Measurements from ENCODE around the gene EIF2S3B. TPM values are rescaled to one million over a fixed set of nuclear protein-coding genes. Genes with fewer than 3 reads are reported as not detected.

EIF2S3B gene
- total RNA-seq, 2 donors from 2014 or later = 0.33 to 0.45 TPM

Other genes with a start within 250 kb of the EIF2S3B start
- 100 to 1,000 TPM in 1 of 2 donors, 10 to 100 TPM in 1; 58.2 to 197 TPM for gene KLRD1, start 198.0 kb upstream of the EIF2S3B start, total RNA-seq
- gene KLRK1, start 115.8 kb upstream of the EIF2S3B start, total RNA-seq = 100 to 1,000 TPM in 1 of 2 donors, 10 to 100 TPM in 1; 80.4 to 126 TPM
- gene KLRC4, start 96.1 kb upstream of the EIF2S3B start, total RNA-seq = 10 to 100 TPM in 1 of 2 donors, 1 to 10 TPM in 1; 5.4 to 17.8 TPM
- 1 to 10 TPM; 7.9 to 9.6 TPM for gene KLRC3, start 85.3 kb upstream of the EIF2S3B start, total RNA-seq
- 10 to 100 TPM in 1 of 2 donors, 1 to 10 TPM in 1; 1.4 to 23.4 TPM for gene KLRC2, start 69.9 kb upstream of the EIF2S3B start, total RNA-seq
- 10 to 100 TPM; 52.9 to 63.9 TPM for gene KLRC1, start 52.5 kb upstream of the EIF2S3B start, total RNA-seq
- 10 to 100 TPM; 84.0 to 94.4 TPM for gene MAGOHB, start 107.7 kb downstream of the EIF2S3B start, total RNA-seq
- 10 to 100 TPM; 10.7 to 30.3 TPM for gene STYK1, start 168.2 kb downstream of the EIF2S3B start, total RNA-seq
- 100 to 1,000 TPM; 147 to 210 TPM for gene YBX3, start 217.4 kb downstream of the EIF2S3B start, total RNA-seq